Measurements from ENCODE around the gene PRKCB.
"Not testable (repeated sequence)": the region's sequence is repeated elsewhere in the genome, so short reads cannot be mapped to it uniquely, and the experiment has no call there.

PRKCB gene

GRCh38 chr16:24027466-24027865 lies 191.7 kb downstream of the PRKCB start:
- H3K9ac ChIP-seq = no peak overlapping the region
- H3K79me2 ChIP-seq (ENCODE audit: insufficient read depth, low read depth) = no peaks in the 10 kb centered on the region
- no peak overlapping the region for H3K4me2 ChIP-seq
- no peaks in the 10 kb centered on the region for H3K4me1 ChIP-seq (ENCODE audit: low read depth, poor library complexity, severe bottlenecking)
- no peaks in the 10 kb centered on the region for H3K36me3 ChIP-seq (ENCODE audit: insufficient read depth)
- no peaks in the 10 kb centered on the region for H3K27me3 ChIP-seq (ENCODE audit: insufficient read depth, low read depth)
- no peaks in the 10 kb centered on the region for H4K20me1 ChIP-seq (ENCODE audit: insufficient read depth)
- TF ChIP-seq CTCF (conservative IDR thresholded peaks at IDR 0.05; ENCODE audit: low read depth, low read length) = no peak
- H3K4me3 ChIP-seq (IDR thresholded peaks at IDR 0.05; ENCODE audit: insufficient read depth, low read depth, low read length) = no peak overlapping the region
- no peak overlapping the region for H2AFZ ChIP-seq (ENCODE audit: low read depth)
- H3K27ac ChIP-seq = no peak overlapping the region

GRCh38 chr16:24029841-24030240 lies 194.1 kb downstream of the PRKCB start:
- H3K27ac ChIP-seq; H2AFZ ChIP-seq (ENCODE audit: low read depth); H3K79me2 ChIP-seq (ENCODE audit: insufficient read depth, low read depth); H3K4me2 ChIP-seq; H3K9ac ChIP-seq; H3K36me3 ChIP-seq (ENCODE audit: insufficient read depth); H4K20me1 ChIP-seq (ENCODE audit: insufficient read depth); H3K27me3 ChIP-seq (ENCODE audit: insufficient read depth, low read depth); H3K4me3 ChIP-seq (IDR thresholded peaks at IDR 0.05; ENCODE audit: insufficient read depth, low read depth, low read length); H3K4me1 ChIP-seq (ENCODE audit: low read depth, poor library complexity, severe bottlenecking): not testable (repeated sequence)

DNA sequence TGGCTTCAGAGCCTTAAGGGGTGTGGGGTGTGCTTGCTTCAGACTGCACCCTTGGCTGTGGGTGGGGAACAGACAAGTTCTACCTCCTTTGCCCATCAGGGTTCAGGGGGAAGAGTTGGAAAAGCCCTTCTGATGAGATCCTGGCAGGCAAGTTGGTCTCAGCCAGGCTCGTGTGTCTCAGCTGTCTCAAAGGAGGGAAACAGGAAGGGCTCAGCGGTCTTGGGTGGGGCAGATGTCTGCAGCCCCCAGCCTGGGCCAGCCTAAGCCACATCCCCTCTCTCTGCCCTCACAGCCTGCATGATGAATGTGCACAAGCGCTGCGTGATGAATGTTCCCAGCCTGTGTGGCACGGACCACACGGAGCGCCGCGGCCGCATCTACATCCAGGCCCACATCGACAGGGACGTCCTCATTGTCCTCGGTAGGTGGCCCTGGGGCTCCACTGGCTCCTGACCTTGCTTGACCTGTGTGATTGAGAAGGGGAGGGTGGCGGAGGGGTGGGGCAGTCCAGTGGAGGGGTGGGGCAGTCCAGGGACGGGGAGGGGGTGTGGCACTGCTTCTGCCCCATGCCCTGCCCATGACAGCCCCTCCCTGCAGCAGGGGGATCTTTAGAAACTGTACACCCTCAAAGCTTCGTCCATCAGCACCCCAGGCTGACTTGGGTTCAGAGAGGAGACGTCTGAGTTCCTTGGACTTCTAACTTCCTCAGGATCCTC lies 199.5 kb downstream of the PRKCB start:
- Histone ChIP-seq H3K27me3 (ENCODE audit: insufficient read depth, low read depth) (no peaks in the 10 kb centered on the region), H3K4me1 (ENCODE audit: low read depth, poor library complexity, severe bottlenecking) (no peaks in the 10 kb centered on the region), H3K79me2 (ENCODE audit: insufficient read depth, low read depth) (no peaks in the 10 kb centered on the region), H3K9ac (no peak overlapping the region), H3K36me3 (ENCODE audit: insufficient read depth) (no peaks in the 10 kb centered on the region), H4K20me1 (ENCODE audit: insufficient read depth) (no peaks in the 10 kb centered on the region), H3K4me3 (IDR thresholded peaks at IDR 0.05; ENCODE audit: insufficient read depth, low read depth, low read length) (no peak overlapping the region), H3K4me2 (no peak overlapping the region), H2AFZ (ENCODE audit: low read depth) (no peak overlapping the region), H3K27ac (no peak overlapping the region)
- no peak for TF ChIP-seq CTCF (conservative IDR thresholded peaks at IDR 0.05; ENCODE audit: low read depth, low read length)

- Histone ChIP-seq H3K4me2 (no peak overlapping the region), H3K27me3 (ENCODE audit: insufficient read depth, low read depth) (no peaks in the 10 kb centered on the region), H3K9ac (no peak overlapping the region), H3K36me3 (ENCODE audit: insufficient read depth) (no peaks in the 10 kb centered on the region), H2AFZ (ENCODE audit: low read depth) (no peak overlapping the region), H3K4me1 (ENCODE audit: low read depth, poor library complexity, severe bottlenecking) (no peaks in the 10 kb centered on the region), H3K4me3 (IDR thresholded peaks at IDR 0.05; ENCODE audit: insufficient read depth, low read depth, low read length) (no peak overlapping the region), H4K20me1 (ENCODE audit: insufficient read depth) (no peaks in the 10 kb centered on the region), H3K27ac (no peak overlapping the region), H3K79me2 (ENCODE audit: insufficient read depth, low read depth) (no peaks in the 10 kb centered on the region)
- TF ChIP-seq CTCF (conservative IDR thresholded peaks at IDR 0.05; ENCODE audit: low read depth, low read length) = no peak
Measured at GRCh38 chr16:24036038-24036543, 200.3 kb downstream of the PRKCB start.

DNA sequence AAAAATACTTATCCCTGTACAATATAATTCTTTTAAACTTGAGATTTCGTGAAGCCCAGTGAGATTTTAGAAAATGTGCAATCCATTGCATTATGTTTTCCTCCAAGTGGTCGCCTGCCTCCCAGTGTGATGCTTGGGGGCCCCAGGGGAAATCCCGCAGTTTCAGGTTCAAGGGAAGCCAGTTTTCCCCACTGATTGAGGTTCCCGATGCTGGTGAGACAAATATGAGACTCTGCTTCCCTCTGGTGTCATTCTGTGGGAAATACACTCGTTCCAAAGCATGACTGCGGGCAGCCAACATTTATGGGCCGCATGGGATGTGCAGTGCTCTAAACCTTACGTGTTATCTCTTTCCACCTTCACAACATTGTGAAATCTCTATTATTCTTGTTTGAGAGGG lies 200.8 kb downstream of the PRKCB start:
- Histone ChIP-seq H3K4me3 (IDR thresholded peaks at IDR 0.05; ENCODE audit: insufficient read depth, low read depth, low read length) (no peak overlapping the region), H3K4me1 (ENCODE audit: low read depth, poor library complexity, severe bottlenecking) (no peaks in the 10 kb centered on the region), H3K27me3 (ENCODE audit: insufficient read depth, low read depth) (no peaks in the 10 kb centered on the region), H4K20me1 (ENCODE audit: insufficient read depth) (no peaks in the 10 kb centered on the region), H3K36me3 (ENCODE audit: insufficient read depth) (no peaks in the 10 kb centered on the region), H3K9ac (no peak overlapping the region), H3K4me2 (no peak overlapping the region), H2AFZ (ENCODE audit: low read depth) (no peak overlapping the region), H3K79me2 (ENCODE audit: insufficient read depth, low read depth) (no peaks in the 10 kb centered on the region), H3K27ac (no peak overlapping the region)
- TF ChIP-seq CTCF (conservative IDR thresholded peaks at IDR 0.05; ENCODE audit: low read depth, low read length) = peak; percentile 76
